Neuronal stem cell (in vitro differentiated cells): ENCODE measurements around the gene FBXO42.

Experiments
- DNase-seq: peaks from one replicate; pipeline ENCODE4 v3.0.0-alpha.2; 2013; ENCODE audit warnings: low spot score
- H2AFZ ChIP-seq: one replicate; pipeline ENCODE4 v1.6.1; 2013; ENCODE audit warnings: mild to moderate bottlenecking, low read length, inconsistent platforms
- H2AK5ac ChIP-seq: 2 replicates; pipeline ENCODE4 v1.6.1; 2013; ENCODE audit warnings: low read depth, mild to moderate bottlenecking, inconsistent platforms, low read length, moderate library complexity, mixed read lengths
- H2BK120ac ChIP-seq: 2 replicates; pipeline ENCODE4 v1.6.1; 2013; ENCODE audit warnings: low read depth, mild to moderate bottlenecking, inconsistent platforms, low read length, moderate library complexity, mixed read lengths
- H2BK12ac ChIP-seq: one replicate; pipeline ENCODE4 v1.6.1; 2013; ENCODE audit warnings: low read length, inconsistent platforms
- H2BK15ac ChIP-seq: 2 replicates; pipeline ENCODE4 v1.6.1; 2013; ENCODE audit warnings: mild to moderate bottlenecking, low read length, inconsistent platforms, mixed read lengths
- H2BK5ac ChIP-seq: one replicate; pipeline ENCODE4 v1.6.1; 2013; ENCODE audit warnings: inconsistent platforms, mild to moderate bottlenecking, low read length, moderate library complexity
- H3K14ac ChIP-seq: one replicate; pipeline ENCODE4 v1.6.1; 2013; ENCODE audit warnings: low read length, inconsistent platforms
- H3K18ac ChIP-seq: 2 replicates; pipeline ENCODE4 v1.6.1; 2013; ENCODE audit warnings: low read length, inconsistent platforms
- H3K23ac ChIP-seq: 2 replicates; pipeline ENCODE4 v1.6.1; 2013; ENCODE audit warnings: low read depth, mild to moderate bottlenecking, mixed read lengths, low read length, inconsistent platforms; ENCODE audit not compliant: poor library complexity
- H3K27ac ChIP-seq: replicated peaks from 3 replicates; pipeline ENCODE4 v1.5.1; 2013; ENCODE audit warnings: low read length, inconsistent platforms
- H3K27me3 ChIP-seq, 3 experiments: 2 replicates each; pipeline ENCODE4 v1.6.1; 2013; ENCODE audit warnings: low read length in 3 of 3, mild to moderate bottlenecking in 2 of 3, inconsistent platforms in 1 of 3, low read depth in 1 of 3, mixed read lengths in 1 of 3, moderate library complexity in 1 of 3; ENCODE audit not compliant: control insufficient read depth in 3 of 3, insufficient read depth in 3 of 3
- H3K36me3 ChIP-seq, 2 donors: replicated peaks in 1 of 2; 2 replicates each; pipeline ENCODE4 v1.6.1; 2013; ENCODE audit warnings: low read length in 2 of 2; ENCODE audit not compliant: control insufficient read depth in 2 of 2, insufficient read depth in 2 of 2
- H3K4ac ChIP-seq: 2 replicates; pipeline ENCODE4 v1.6.1; 2013; ENCODE audit warnings: inconsistent platforms, mild to moderate bottlenecking, low read length, moderate library complexity
- H3K4me1 ChIP-seq, 2 donors: 1 replicate in 1 of 2; 2 replicates in 1 of 2; pipeline ENCODE4 v1.6.1; 2013; ENCODE audit warnings: low read length in 2 of 2, low read depth in 1 of 2; ENCODE audit not compliant: control insufficient read depth in 2 of 2, insufficient read depth in 1 of 2
- H3K4me2 ChIP-seq: one replicate; pipeline ENCODE4 v1.6.1; 2013; ENCODE audit warnings: mild to moderate bottlenecking, low read length, inconsistent platforms; ENCODE audit not compliant: insufficient read depth, poor library complexity, severe bottlenecking
- H3K4me3 ChIP-seq, 2 donors: 2 replicates each; pipeline ENCODE4 v1.5.1; 2013; ENCODE audit warnings: low read length in 2 of 2, mild to moderate bottlenecking in 2 of 2, inconsistent platforms in 1 of 2, moderate library complexity in 1 of 2
- H3K79me1 ChIP-seq: one replicate; pipeline ENCODE4 v1.6.1; 2013; ENCODE audit warnings: low read depth, mild to moderate bottlenecking, inconsistent platforms, low read length, moderate library complexity
- H3K9ac ChIP-seq: one replicate; pipeline ENCODE4 v1.6.1; 2013; ENCODE audit warnings: mild to moderate bottlenecking, low read depth, low read length, inconsistent platforms; ENCODE audit not compliant: poor library complexity
- H3K9me3 ChIP-seq, 2 donors: replicated peaks in 1 of 2; 2 replicates each; pipeline versions ENCODE3 to v1.6.1; 2013; ENCODE audit warnings: low read length in 2 of 2, mild to moderate bottlenecking in 2 of 2, inconsistent platforms in 1 of 2, low read depth in 1 of 2, mixed read lengths in 1 of 2, moderate library complexity in 1 of 2; ENCODE audit not compliant: control insufficient read depth in 2 of 2, insufficient read depth in 1 of 2
- H4K8ac ChIP-seq: one replicate; pipeline ENCODE4 v1.6.1; 2013; ENCODE audit warnings: low read depth, mild to moderate bottlenecking, inconsistent platforms, low read length, moderate library complexity
- H4K91ac ChIP-seq: one replicate; pipeline ENCODE4 v1.6.1; 2013; ENCODE audit warnings: low read length, low read depth, mild to moderate bottlenecking, inconsistent platforms; ENCODE audit not compliant: poor library complexity
- WGBS, 2 donors: extraction: QIAGEN DNeasy Blood & Tissue Kit; methylation state at CpG; one replicate each; pipeline ENCODE4 v1.1.7; 2013; ENCODE audit warnings: missing lambda C conversion rate in 2 of 2, mixed read lengths in 1 of 2; ENCODE audit not compliant: insufficient read length in 2 of 2, insufficient replicate concordance in 1 of 2; ENCODE audit errors: extremely low coverage in 2 of 2; 5-methylcytosine and 5-hydroxymethylcytosine counted together

The FBXO42 gene

DNA sequence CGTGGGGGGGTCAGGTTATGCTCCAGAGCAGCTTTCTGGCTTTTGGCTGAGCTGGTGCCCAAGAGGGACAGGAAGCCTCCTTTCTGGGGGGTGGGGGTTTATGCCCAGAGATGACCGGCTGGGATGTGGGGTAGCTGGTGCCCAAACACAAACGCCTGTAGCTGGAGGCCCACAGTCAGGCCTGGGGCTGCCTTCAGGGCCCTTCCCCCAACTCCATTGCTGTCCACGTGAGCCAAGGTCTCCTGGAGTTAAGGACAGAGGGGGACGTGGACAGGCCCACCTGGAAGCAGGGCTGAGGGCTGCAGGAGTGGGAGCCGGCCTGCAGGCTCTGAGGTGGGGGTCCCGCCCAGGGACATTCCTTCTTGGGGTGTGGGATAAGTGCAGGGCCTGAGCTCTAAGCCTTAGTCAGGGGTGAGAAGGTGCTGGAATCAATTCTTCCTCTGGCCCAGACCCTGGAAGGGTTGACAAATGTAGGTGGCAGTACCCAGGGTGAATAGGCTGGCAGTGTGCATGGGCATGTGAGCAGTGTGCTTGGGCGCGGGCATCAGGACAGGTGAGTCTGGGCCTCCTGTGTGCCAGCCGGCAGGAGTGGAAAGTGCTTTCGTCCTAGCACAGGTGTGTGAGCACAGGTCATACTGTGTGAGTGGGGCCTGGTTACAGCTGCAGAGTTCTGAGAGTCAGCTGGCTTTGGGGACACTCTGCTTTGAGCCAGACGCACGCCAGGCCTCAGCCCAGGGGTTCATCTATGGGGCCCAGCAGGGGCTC lies 122.1 kb downstream of the FBXO42 start:
- Histone ChIP-seq H2BK120ac (no peak overlapping the region), H3K4me1 (peaks cover 5 to 6% of the 10 kb centered on the region in 2 donors), H3K18ac (peak overlapping the region; percentile 48), H3K27me3 (peaks cover 27 to 45% (median 42%) of the 10 kb centered on the region in 3 experiments), H3K23ac (no peak overlapping the region), H2BK5ac (peak overlapping the region; percentile 46), H3K9me3 (peaks cover 13% of the 10 kb centered on the region in 2 donors), H4K91ac (no peak overlapping the region), H2BK12ac (no peak overlapping the region), H3K79me1 (peaks cover 2% of the 10 kb centered on the region), H2AFZ (no peak overlapping the region), H3K4me2 (no peak overlapping the region), H3K36me3 (peaks cover 0 to 2% of the 10 kb centered on the region in 2 donors), H3K14ac (peak overlapping the region; percentile 32), H3K27ac (no peak overlapping the region), H3K9ac (peak overlapping the region; percentile 12), H4K8ac (no peak overlapping the region), H3K4me3 (no peak overlapping the region), H2AK5ac (peak overlapping the region; percentile 34), H2BK15ac (no peak overlapping the region), H3K4ac (no peak overlapping the region)
- DNase-seq: no peak
- no CpG with 5 or more reads among the region's 13 CpGs for WGBS, 2 donors

DNA sequence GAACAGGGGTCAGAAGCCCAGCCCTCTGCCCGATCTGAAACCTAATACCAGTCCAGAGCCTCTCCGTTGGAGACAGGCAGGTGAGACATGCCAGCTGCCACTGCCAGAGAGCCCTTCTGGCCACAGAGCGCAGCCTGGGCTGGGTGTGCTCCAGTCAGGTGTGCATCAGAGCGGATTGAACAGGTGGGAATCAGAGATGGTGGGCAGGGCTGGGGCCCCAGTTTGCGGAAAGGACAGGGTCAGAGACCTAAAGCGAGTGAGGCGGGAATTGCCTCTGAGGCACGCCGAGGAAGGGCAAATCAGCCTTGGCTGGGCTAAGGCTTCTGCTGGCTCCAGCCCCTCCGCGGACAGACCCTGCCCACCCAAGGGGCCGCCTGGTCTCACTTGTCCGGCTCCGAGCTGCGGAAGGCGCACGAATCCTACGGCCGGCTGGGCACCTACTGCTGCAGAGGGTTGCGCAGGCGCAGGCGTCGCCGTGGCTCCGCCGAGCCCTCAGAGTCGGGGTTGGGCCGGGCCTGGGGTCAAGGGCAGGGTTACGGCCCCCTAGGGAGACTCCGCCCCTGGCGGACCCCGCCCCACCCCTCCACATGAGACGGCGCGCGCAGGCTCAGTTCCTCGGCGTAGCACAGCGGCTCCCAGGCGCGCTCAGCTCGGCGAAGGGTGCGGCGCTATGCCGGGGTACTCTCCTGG lies 125.6 kb downstream of the FBXO42 start:
- Histone ChIP-seq H3K4ac (no peak overlapping the region), H3K36me3 (peaks cover 0 to 2% of the 10 kb centered on the region in 2 donors), H3K23ac (peak overlapping the region; percentile 8), H4K91ac (no peak overlapping the region), H3K9me3 (peaks cover 11 to 13% of the 10 kb centered on the region in 2 donors), H2BK15ac (no peak overlapping the region), H3K4me2 (peak overlapping the region; percentile 60), H3K27ac (no peak overlapping the region), H3K4me1 (peaks cover 5 to 6% of the 10 kb centered on the region in 2 donors), H3K4me3 (peak overlapping the region; percentile 31 to 36), H2BK5ac (no peak overlapping the region), H2AK5ac (no peak overlapping the region), H3K27me3 (peaks cover 27 to 60% (median 49%) of the 10 kb centered on the region in 3 experiments), H3K14ac (peak overlapping the region; percentile 31), H3K9ac (peak overlapping the region; percentile 2), H3K18ac (peak overlapping the region; percentile 59), H2BK12ac (no peak overlapping the region), H2AFZ (peak overlapping the region; percentile 83), H2BK120ac (no peak overlapping the region), H3K79me1 (peaks cover 2% of the 10 kb centered on the region), H4K8ac (no peak overlapping the region)
- WGBS, 2 donors: no CpG with 5 or more reads among the region's 46 CpGs
- DNase-seq: no peak

DNA sequence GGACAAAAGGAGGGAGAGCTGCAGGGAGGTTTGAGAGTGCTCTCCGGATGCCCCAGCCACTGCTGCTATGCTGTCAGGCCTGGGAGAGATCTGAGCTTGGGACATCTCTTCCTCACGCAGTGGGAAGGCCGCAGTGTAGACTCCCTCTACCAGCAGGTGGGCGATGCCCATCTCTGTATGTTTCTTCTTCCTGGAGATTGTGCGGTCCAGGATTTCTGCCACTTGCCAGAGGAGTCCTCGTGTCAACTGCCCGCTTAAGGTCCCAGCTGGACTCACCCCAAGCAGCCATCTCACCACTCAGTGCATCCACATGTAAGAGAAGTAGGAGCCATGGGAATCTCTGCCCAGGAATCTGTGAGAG lies 126.2 kb downstream of the FBXO42 start:
- Histone ChIP-seq H2AFZ (peak overlapping the region; percentile 83), H2BK120ac (no peak overlapping the region), H4K91ac (peak overlapping the region; percentile 40), H3K4me1 (peaks cover 5 to 6% of the 10 kb centered on the region in 2 donors), H3K79me1 (peaks cover 2% of the 10 kb centered on the region), H2AK5ac (no peak overlapping the region), H3K4me3 (no peak overlapping the region), H3K14ac (no peak overlapping the region), H3K9me3 (peaks cover 11 to 13% of the 10 kb centered on the region in 2 donors), H3K27ac (no peak overlapping the region), H2BK5ac (no peak overlapping the region), H3K27me3 (peaks cover 27 to 66% (median 50%) of the 10 kb centered on the region in 3 experiments), H3K36me3 (no peaks in the 10 kb centered on the region), H3K4me2 (no peak overlapping the region), H3K23ac (peak overlapping the region; percentile 26), H4K8ac (no peak overlapping the region), H3K4ac (no peak overlapping the region), H2BK15ac (no peak overlapping the region), H2BK12ac (no peak overlapping the region), H3K9ac (no peak overlapping the region), H3K18ac (no peak overlapping the region)
- no CpG with 5 or more reads among the region's 7 CpGs for WGBS, 2 donors
- DNase-seq: no peak

DNA sequence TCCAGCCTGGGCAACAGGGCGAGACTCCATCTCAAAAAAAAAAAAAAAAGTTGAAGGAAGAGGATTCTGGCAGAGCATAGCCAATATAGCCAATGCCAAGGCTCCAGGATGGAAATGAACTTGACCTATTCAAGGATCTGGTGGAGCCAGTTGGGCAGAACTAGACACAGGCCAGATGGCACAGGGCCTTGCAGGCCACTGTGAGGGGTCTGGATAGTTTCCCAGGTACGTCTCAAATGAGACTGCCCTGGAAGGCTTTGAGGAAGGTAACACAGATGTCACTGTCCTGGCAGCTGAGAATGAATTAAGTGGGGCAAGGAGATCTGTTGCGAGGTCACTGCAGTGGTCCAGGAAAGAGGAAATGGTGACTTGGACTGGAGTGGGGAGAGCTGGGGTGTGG lies 127.8 kb downstream of the FBXO42 start:
- Histone ChIP-seq H3K36me3 (no peaks in the 10 kb centered on the region), H2BK5ac (no peak overlapping the region), H3K23ac (no peak overlapping the region), H3K14ac (no peak overlapping the region), H3K4me3 (no peak overlapping the region), H3K9me3 (peaks cover 11 to 13% of the 10 kb centered on the region in 2 donors), H3K9ac (no peak overlapping the region), H2AK5ac (no peak overlapping the region), H3K4ac (no peak overlapping the region), H4K91ac (no peak overlapping the region), H3K27me3 (peaks cover 27 to 78% (median 50%) of the 10 kb centered on the region in 3 experiments), H2BK15ac (no peak overlapping the region), H2BK120ac (no peak overlapping the region), H2BK12ac (no peak overlapping the region), H3K4me1 (peaks cover 5 to 6% of the 10 kb centered on the region in 2 donors), H4K8ac (no peak overlapping the region), H3K4me2 (no peak overlapping the region), H3K18ac (no peak overlapping the region), H3K27ac (no peak overlapping the region), H2AFZ (no peak overlapping the region), H3K79me1 (peaks cover 2% of the 10 kb centered on the region)
- WGBS, 2 donors: no CpG with 5 or more reads among the region's 3 CpGs
- no peak for DNase-seq
